CD4-positive, alpha-beta memory T cell (primary cell): Measurements from ENCODE around the gene KLHL25. TPM values are rescaled to one million over a fixed set of nuclear protein-coding genes. Genes with fewer than 3 reads are reported as not detected.
A peak's percentile ranks its signal among the peaks of the same experiment; 100 is the strongest.

Experiments
- CTCF ChIA-PET: fragments of 350-600 bp; sonication (Branson Sonifier 250); formaldehyde crosslinking; loops from one replicate; lab custom pipeline; 2021; ENCODE audit warnings: inconsistent platforms; ENCODE audit not compliant: partially characterized antibody; lab: Charles Lee
- POLR2A ChIA-PET: fragments of 350-600 bp; sonication (Branson Sonifier 250); formaldehyde crosslinking; loops from one replicate; lab custom pipeline; 2021; ENCODE audit not compliant: partially characterized antibody; lab: Charles Lee
- DNase-seq, 5 donors: peaks; one replicate each; pipeline versions ENCODE4 v3.0.0 to v3.0.0-alpha.2; 2020 to 2022; ENCODE audit warnings: mixed read lengths in 1 of 5
- H3K27ac ChIP-seq: one replicate; pipeline ENCODE4 v1.7.0; 2013; ENCODE audit warnings: low read depth, low read length
- H3K27me3 ChIP-seq: 2 replicates; pipeline ENCODE4 v1.7.0; 2013; ENCODE audit warnings: mild to moderate bottlenecking, low read length, moderate library complexity; ENCODE audit not compliant: insufficient read depth
- H3K36me3 ChIP-seq: 2 replicates; pipeline ENCODE4 v1.7.0; 2013; ENCODE audit warnings: mild to moderate bottlenecking, low read length, moderate library complexity; ENCODE audit not compliant: insufficient read depth
- H3K4me1 ChIP-seq: 2 replicates; pipeline ENCODE4 v1.7.0; 2013; ENCODE audit warnings: mild to moderate bottlenecking, low read length, moderate library complexity; ENCODE audit not compliant: insufficient read depth
- H3K4me3 ChIP-seq, 2 donors: one replicate each; pipeline ENCODE4 v1.7.0; 2013; ENCODE audit warnings: low read length in 2 of 2, mild to moderate bottlenecking in 1 of 2
- H3K9me3 ChIP-seq, 2 donors: one replicate each; pipeline ENCODE4 v1.7.0; 2013; ENCODE audit warnings: low read length in 2 of 2, control low read depth in 1 of 2; ENCODE audit not compliant: control insufficient read depth in 1 of 2
- H3K27ac Mint-ChIP-seq, 7 donors: one replicate each; pipeline ENCODE4 v1.8.0; 2020 to 2021; ENCODE audit warnings: mixed read lengths in 7 of 7, mild to moderate bottlenecking in 6 of 7, inconsistent platforms in 3 of 7, moderate library complexity in 3 of 7
- H3K27me3 Mint-ChIP-seq, 2 donors: one replicate each; pipeline ENCODE4 v1.8.0; 2020 to 2021; ENCODE audit warnings: mixed read lengths in 2 of 2
- H3K36me3 Mint-ChIP-seq, 2 donors: one replicate each; pipeline ENCODE4 v1.8.0; 2020 to 2021; ENCODE audit warnings: mixed read lengths in 2 of 2, inconsistent platforms in 1 of 2, mild to moderate bottlenecking in 1 of 2
- H3K4me1 Mint-ChIP-seq, 4 donors: one replicate each; pipeline ENCODE4 v1.8.0; 2020 to 2021; ENCODE audit warnings: mixed read lengths in 4 of 4, mild to moderate bottlenecking in 1 of 4
- H3K4me3 Mint-ChIP-seq, 8 donors: one replicate each; pipeline ENCODE4 v1.8.0; 2020 to 2021; ENCODE audit warnings: mixed read lengths in 8 of 8, mild to moderate bottlenecking in 7 of 8, moderate library complexity in 6 of 8, inconsistent platforms in 3 of 8
- H3K9me3 Mint-ChIP-seq, 8 donors: one replicate each; pipeline ENCODE4 v1.8.0; 2020 to 2021; ENCODE audit warnings: mixed read lengths in 8 of 8, mild to moderate bottlenecking in 5 of 8, inconsistent platforms in 3 of 8, moderate library complexity in 1 of 8
- intact Hi-C: fragments of 100-400 bp; cut with micrococcal nuclease; formaldehyde crosslinking; loops from one replicate; pipeline ENCODE4 v1.15.1; 2023
- polyA plus RNA-seq, 2 donors: library from polyadenylated mRNA; unstranded; fragments of 300-500 nt; fragmentation: Illumina TruSeq; gene quantifications; one replicate each; pipeline ENCODE4 v1.2.3, GENCODE V29; 2021
- total RNA-seq, 2 experiments: library from RNA; stranded (reverse); gene quantifications; one replicate each; pipeline ENCODE4 v1.2.3, GENCODE V29; 2021

KLHL25 gene
- total and polyA plus RNA-seq, 4 experiments from 2014 or later: 1.6 to 11.4 (median 6.7) TPM

DNA sequence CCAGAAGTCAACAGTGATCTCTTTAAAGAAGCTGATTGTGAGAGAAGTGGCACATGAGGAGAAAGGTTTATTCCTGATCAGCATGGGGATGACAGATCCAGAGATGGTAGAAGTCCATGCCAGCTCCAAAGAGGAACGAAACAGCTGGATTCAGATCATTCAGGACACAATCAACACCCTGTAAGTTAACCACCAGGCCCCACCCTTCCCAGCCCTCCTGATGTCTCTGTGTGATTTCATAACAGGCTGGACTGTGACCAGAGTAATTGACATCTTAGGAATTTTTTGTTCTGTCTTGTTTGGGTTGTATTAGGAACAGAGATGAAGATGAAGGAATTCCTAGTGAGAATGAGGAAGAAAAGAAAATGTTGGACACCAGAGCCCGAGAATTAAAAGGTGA lies 67.7 kb downstream of the KLHL25 start:
- Mint-ChIP-seq H3K36me3 (peaks cover 69 to 88% of the 10 kb centered on the region in 2 donors), H3K9me3 (peaks cover 0 to 3% (median 0%) of the 10 kb centered on the region in 8 donors), H3K4me1 (peaks cover 32 to 42% (median 35%) of the 10 kb centered on the region in 4 donors), H3K4me3 (no peak overlapping the region), H3K27me3 (no peaks in the 10 kb centered on the region), H3K27ac (peak overlapping the region in 5 of 7 donors; percentile 26 to 85 (median 70))
- no peak overlapping the region for H3K27ac ChIP-seq
- no peaks in the 10 kb centered on the region for H3K27me3 ChIP-seq
- ChIA-PET CTCF (interaction anchor here (9.8 kb wide), 1 partner anchor 113 kb away, joined by 152 read pairs; no protein-coding TSS in a partner anchor), POLR2A (interaction anchor here (1.3 to 1.4 kb wide), 2 partner anchors 9 to 22 kb away, joined by 3 read pairs; no protein-coding TSS in a partner anchor)
- no peak for DNase-seq
- peaks cover 83% of the 10 kb centered on the region for H3K36me3 ChIP-seq
- intact Hi-C loops: no loop called here
- H3K4me1 ChIP-seq: peaks cover 38% of the 10 kb centered on the region
- no peak overlapping the region for H3K4me3 ChIP-seq
- no peaks in the 10 kb centered on the region for H3K9me3 ChIP-seq

DNA sequence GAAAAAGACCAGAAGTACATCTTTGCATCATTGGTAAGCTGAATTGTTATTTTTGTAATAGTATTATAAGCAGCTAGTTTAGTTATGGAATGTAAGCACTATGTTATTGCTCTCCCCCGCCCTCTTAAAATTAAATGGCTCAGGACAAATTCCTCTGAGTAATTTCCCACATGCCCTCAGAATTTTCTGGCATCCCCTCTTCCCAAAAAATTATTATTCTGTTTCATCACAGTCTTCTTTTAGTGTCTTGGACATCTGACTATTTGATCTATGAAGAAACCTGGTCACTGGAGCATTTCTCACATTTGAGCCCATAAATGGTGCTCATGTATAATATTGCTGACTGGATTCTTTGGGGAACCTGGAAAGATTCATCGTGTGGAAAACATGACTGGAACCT lies 68.3 kb downstream of the KLHL25 start:
- intact Hi-C loops: no loop called here
- POLR2A ChIA-PET: interaction anchor here (0.6 to 1.1 kb wide), 3 partner anchors 19 to 79 kb away, joined by 3 read pairs; partner anchors contain the start of gene KLHL25
- Mint-ChIP-seq H3K27ac (peak overlapping the region; percentile 44 to 83 (median 68)), H3K9me3 (peaks cover 0 to 3% (median 0%) of the 10 kb centered on the region in 8 donors), H3K36me3 (peaks cover 71 to 90% of the 10 kb centered on the region in 2 donors), H3K4me3 (no peak overlapping the region), H3K27me3 (no peaks in the 10 kb centered on the region), H3K4me1 (peaks cover 38 to 48% (median 40%) of the 10 kb centered on the region in 4 donors)
- no peak overlapping the region for H3K4me3 ChIP-seq
- H3K4me1 ChIP-seq: peaks cover 44% of the 10 kb centered on the region
- no peaks in the 10 kb centered on the region for H3K9me3 ChIP-seq
- CTCF ChIA-PET: interaction anchor here (9.8 kb wide), 1 partner anchor 114 kb away, joined by 152 read pairs; no protein-coding TSS in a partner anchor
- no peak overlapping the region for H3K27ac ChIP-seq
- DNase-seq: no peak
- no peaks in the 10 kb centered on the region for H3K27me3 ChIP-seq
- H3K36me3 ChIP-seq: peaks cover 83% of the 10 kb centered on the region

DNA sequence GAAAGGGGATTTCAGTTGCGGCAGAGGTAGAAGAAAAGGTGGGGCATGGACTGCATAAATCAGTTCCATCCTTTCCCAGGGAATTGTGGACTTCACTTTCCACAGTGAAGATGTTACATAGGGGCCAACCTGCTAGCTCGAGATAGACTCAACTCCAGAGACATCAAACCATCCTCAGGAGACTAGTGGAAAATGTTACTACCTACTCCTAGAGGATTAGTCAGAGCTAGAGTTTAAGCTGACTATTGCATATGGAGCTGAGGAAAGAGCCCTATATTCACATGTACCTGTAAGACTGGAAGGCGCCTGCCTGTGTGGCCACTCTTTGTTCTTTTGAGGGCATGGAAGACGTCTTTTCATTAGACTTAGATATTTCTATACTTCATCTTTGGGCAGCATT lies 69.2 kb downstream of the KLHL25 start:
- no peaks in the 10 kb centered on the region for H3K9me3 ChIP-seq
- POLR2A ChIA-PET: interaction anchor here (1.1 to 2.4 kb wide), 4 partner anchors 23 to 107 kb away, joined by 3 to 12 read pairs (median 6); partner anchors contain the start of gene KLHL25
- H3K4me3 Mint-ChIP-seq: no peak overlapping the region
- CTCF ChIA-PET: interaction anchor here (0.6 to 9.8 kb wide), 5 partner anchors 14 to 429 kb away, joined by 3 to 152 read pairs (median 3); no protein-coding TSS in a partner anchor
- peak overlapping the region; percentile 12 for H3K27ac ChIP-seq
- no peak for DNase-seq
- peaks cover 83% of the 10 kb centered on the region for H3K36me3 ChIP-seq
- H3K4me1 Mint-ChIP-seq: peaks cover 42 to 52% (median 47%) of the 10 kb centered on the region in 4 donors
- H3K27me3 Mint-ChIP-seq: no peaks in the 10 kb centered on the region
- H3K27ac Mint-ChIP-seq: peak overlapping the region; percentile 44 to 97 (median 81)
- H3K4me1 ChIP-seq: peaks cover 53% of the 10 kb centered on the region
- intact Hi-C loops: loop anchor here (2.0 kb wide), 1 partner anchor 19 kb away; no protein-coding TSS in a partner anchor
- no peak overlapping the region for H3K4me3 ChIP-seq
- H3K27me3 ChIP-seq: no peaks in the 10 kb centered on the region
- peaks cover 0 to 3% (median 0%) of the 10 kb centered on the region in 8 donors for H3K9me3 Mint-ChIP-seq
- H3K36me3 Mint-ChIP-seq: peaks cover 70 to 90% of the 10 kb centered on the region in 2 donors

DNA sequence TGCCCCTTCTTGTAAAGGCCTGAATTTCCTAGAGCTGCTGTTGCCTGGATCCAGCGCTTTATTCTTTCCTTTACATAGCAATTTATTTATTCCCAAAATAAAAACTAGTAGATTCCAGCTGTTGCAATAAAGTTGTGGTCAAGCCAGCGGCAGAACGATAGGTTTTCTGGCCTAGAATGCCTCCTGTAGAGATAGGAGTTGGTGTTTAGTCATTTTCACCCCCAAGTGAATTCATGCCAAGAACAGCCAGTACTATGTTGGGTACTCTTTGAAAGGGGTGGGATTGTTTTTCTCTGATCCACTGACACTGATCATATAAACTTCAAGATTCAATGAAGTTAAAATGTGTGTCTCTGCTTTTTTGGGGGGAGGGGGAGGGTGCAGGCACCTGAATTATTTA lies 69.7 kb downstream of the KLHL25 start:
- CTCF ChIA-PET: interaction anchor here (0.7 to 9.8 kb wide), 7 partner anchors 10 to 429 kb away, joined by 3 to 152 read pairs (median 3); no protein-coding TSS in a partner anchor
- Mint-ChIP-seq H3K36me3 (peaks cover 65 to 89% of the 10 kb centered on the region in 2 donors), H3K27ac (peak overlapping the region; percentile 85 to 99 (median 97)), H3K4me3 (peak overlapping the region in 2 of 8 donors; percentile 80 to 82), H3K9me3 (peaks cover 0 to 3% (median 0%) of the 10 kb centered on the region in 8 donors), H3K4me1 (peaks cover 38 to 48% (median 45%) of the 10 kb centered on the region in 4 donors), H3K27me3 (no peaks in the 10 kb centered on the region)
- H3K4me1 ChIP-seq: peaks cover 52% of the 10 kb centered on the region
- intact Hi-C loops: loop anchor here (2.0 kb wide), 1 partner anchor 18 kb away; no protein-coding TSS in a partner anchor
- H3K27me3 ChIP-seq: no peaks in the 10 kb centered on the region
- H3K36me3 ChIP-seq: peaks cover 84% of the 10 kb centered on the region
- POLR2A ChIA-PET: interaction anchor here (0.9 to 2.4 kb wide), 6 partner anchors 13 to 106 kb away, joined by 3 to 12 read pairs (median 4); no protein-coding TSS in a partner anchor
- DNase-seq: no peak
- H3K9me3 ChIP-seq: no peaks in the 10 kb centered on the region
- peak overlapping the region; percentile 64 for H3K27ac ChIP-seq
- H3K4me3 ChIP-seq: no peak overlapping the region

DNA sequence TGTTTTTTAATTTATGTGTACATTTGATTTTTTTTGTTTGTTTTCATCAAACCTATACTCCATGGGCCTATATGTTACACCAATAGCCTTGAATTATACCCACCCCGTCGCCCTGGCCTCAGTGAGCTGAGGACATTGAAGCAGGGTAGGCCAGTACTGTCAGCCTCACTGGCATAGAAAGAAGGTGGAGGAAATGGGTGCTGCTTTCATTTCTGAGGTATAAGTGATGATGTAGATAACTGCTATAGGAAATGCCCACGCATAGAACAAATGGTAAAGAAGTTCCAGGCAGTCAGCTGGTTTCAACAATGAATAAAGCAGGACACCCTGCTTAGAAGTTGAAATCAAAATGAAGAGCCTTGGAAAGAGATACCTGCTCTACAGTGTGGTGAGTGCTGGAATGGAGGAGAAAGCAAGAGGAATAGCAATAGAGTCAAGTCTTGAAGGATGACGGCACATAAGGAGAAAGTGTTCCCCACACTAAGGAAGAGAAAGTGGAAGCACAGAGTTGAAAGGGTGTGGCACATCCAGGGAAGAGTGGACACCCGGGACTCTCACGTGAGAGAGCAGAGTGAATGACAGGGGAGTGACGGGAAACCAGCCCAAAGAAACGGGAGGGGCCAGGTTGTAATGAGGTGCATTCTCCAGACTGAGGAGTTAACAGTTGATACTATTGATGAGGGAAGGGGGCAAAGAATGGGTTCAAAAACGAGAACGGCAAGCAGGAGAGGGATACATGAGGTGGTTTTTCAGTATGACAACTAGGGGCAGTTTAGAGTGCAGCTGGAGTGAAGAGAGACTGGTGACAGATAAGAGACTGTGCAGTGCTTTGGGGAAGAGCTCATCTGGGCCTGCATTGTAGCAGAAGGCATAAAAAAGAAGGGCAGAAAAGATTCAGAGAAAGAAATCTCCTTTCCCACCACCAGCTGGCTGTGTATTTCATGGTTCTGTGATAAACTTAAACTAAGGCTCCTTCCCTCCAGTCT lies 70.5 kb downstream of the KLHL25 start:
- peak overlapping the region; percentile 59 to 82 (median 70) for H3K4me3 Mint-ChIP-seq
- CTCF ChIA-PET: interaction anchor here (0.8 to 9.8 kb wide), 7 partner anchors 11 to 428 kb away, joined by 3 to 152 read pairs (median 3); no protein-coding TSS in a partner anchor

DNA sequence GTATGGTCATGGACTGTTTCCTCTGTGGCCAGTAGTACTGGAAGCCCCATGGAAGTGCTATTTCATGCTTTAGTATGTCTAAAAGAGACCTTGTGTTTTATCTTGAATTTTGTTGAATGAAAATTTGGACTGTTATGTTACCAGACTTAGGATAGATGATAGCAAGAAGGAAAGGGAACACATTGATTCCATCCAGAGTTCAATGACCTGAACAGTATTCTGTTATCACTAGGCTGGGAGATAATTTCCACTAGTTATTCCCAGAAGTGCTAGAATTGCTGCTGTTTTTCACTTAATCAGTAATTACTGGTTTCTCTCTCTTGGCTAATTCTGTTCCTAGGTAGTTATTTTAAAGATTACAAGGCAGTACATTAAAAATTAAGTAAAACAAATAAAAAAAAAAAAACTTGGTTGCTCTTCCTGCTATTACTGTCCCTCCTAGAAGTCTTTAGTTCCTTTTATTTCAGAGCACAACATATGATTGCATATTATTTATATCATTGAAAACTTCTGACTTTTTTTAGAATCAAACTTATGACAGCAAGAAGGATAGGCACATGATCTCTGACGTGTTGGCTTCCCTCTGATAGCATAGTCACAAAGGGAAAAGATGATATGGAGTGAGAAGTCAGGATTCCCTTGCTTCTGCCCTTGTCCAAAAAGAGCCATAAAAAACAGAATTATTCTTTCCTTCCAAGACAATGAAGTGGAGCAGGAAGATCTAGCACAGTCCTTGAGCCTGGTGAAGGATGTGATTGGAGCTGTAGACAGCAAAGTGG lies 72.2 kb downstream of the KLHL25 start:
- peaks cover 49% of the 10 kb centered on the region for H3K4me1 ChIP-seq
- ChIA-PET CTCF (interaction anchor here (9.8 kb wide), 1 partner anchor 118 kb away, joined by 152 read pairs; no protein-coding TSS in a partner anchor), POLR2A (interaction anchor here (1.0 to 2.0 kb wide), 3 partner anchors 13 to 32 kb away, joined by 3 to 8 read pairs (median 5); no protein-coding TSS in a partner anchor)
- DNase-seq: no peak
- no peak overlapping the region for H3K4me3 ChIP-seq
- Mint-ChIP-seq H3K4me1 (peaks cover 39 to 50% (median 41%) of the 10 kb centered on the region in 4 donors), H3K36me3 (peaks cover 66 to 89% of the 10 kb centered on the region in 2 donors), H3K27me3 (no peaks in the 10 kb centered on the region), H3K27ac (peak overlapping the region; percentile 48 to 99 (median 80)), H3K4me3 (peak overlapping the region in 1 of 8 donors; percentile 58), H3K9me3 (no peaks in the 10 kb centered on the region)
- H3K9me3 ChIP-seq: no peaks in the 10 kb centered on the region
- no peaks in the 10 kb centered on the region for H3K27me3 ChIP-seq
- peak overlapping the region; percentile 24 for H3K27ac ChIP-seq
- intact Hi-C loops: loop anchor here (5.0 kb wide), 2 partner anchors 35 to 105 kb away; no protein-coding TSS in a partner anchor
- peaks cover 84% of the 10 kb centered on the region for H3K36me3 ChIP-seq

More for the DNA sequence above, 70.5 kb downstream of the KLHL25 start:
- POLR2A ChIA-PET: interaction anchor here (0.8 to 2.4 kb wide), 12 partner anchors 10 to 106 kb away, joined by 3 to 12 read pairs (median 4); no protein-coding TSS in a partner anchor
- peak overlapping the region; percentile 64 for H3K27ac ChIP-seq
- Mint-ChIP-seq H3K27ac (peak overlapping the region; percentile 85 to 99 (median 97)), H3K9me3 (no peaks in the 10 kb centered on the region), H3K4me1 (peaks cover 36 to 46% (median 41%) of the 10 kb centered on the region in 4 donors), H3K36me3 (peaks cover 63 to 87% of the 10 kb centered on the region in 2 donors), H3K27me3 (no peaks in the 10 kb centered on the region)
- peaks cover 81% of the 10 kb centered on the region for H3K36me3 ChIP-seq
- H3K27me3 ChIP-seq: no peaks in the 10 kb centered on the region
- peak; percentile 31 to 55 (median 53) for DNase-seq
- H3K4me1 ChIP-seq: peaks cover 49% of the 10 kb centered on the region
- no peak overlapping the region for H3K4me3 ChIP-seq
- H3K9me3 ChIP-seq: no peaks in the 10 kb centered on the region
- intact Hi-C loops: loop anchor here (2.0 to 5.0 kb wide), 3 partner anchors 17 to 107 kb away; no protein-coding TSS in a partner anchor
